CD4-positive, CD25-positive, alpha-beta regulatory T cell (primary cell): ENCODE results near the gene DPRX. TPM values are rescaled to one million over a fixed set of nuclear protein-coding genes. Genes with fewer than 3 reads are reported as not detected.

Source experiments
- polyA plus RNA-seq, 4 donors: library from polyadenylated mRNA; unstranded; fragments of 300-500 nt; fragmentation: Illumina TruSeq; gene quantifications; one replicate each; pipeline ENCODE4 v1.2.3, GENCODE V29; 2021
- total RNA-seq: library from RNA; stranded (reverse); gene quantifications from one replicate; pipeline ENCODE4 v1.2.3, GENCODE V29; 2022

Gene DPRX
- total and polyA plus RNA-seq, 5 donors from 2014 or later = not detected

Other genes starting within 250 kb of the DPRX start
- gene ZNF765, start 236.8 kb upstream of the DPRX start, total RNA-seq = 6.1 TPM
- gene ZNF765, start 236.8 kb upstream of the DPRX start, polyA plus RNA-seq = 10 to 100 TPM in 2 of 4 donors, 1 to 10 TPM in 2; 5.5 to 11.3 (median 8.5) TPM
- gene ZNF761, start 200.0 kb upstream of the DPRX start, total RNA-seq = 9.0 TPM
- gene ZNF761, start 200.0 kb upstream of the DPRX start, polyA plus RNA-seq = 10 to 100 TPM in 2 of 4 donors, 1 to 10 TPM in 2; 7.7 to 11.6 (median 10.0) TPM
- 2.4 TPM for gene ZNF813, start 164.3 kb upstream of the DPRX start, total RNA-seq
- gene ZNF813, start 164.3 kb upstream of the DPRX start, polyA plus RNA-seq = 1 to 10 TPM; 1.7 to 4.2 (median 2.7) TPM
- 504 TPM for gene ZNF331, start 93.9 kb upstream of the DPRX start, total RNA-seq
- gene ZNF331, start 93.9 kb upstream of the DPRX start, polyA plus RNA-seq = 10 to 100 TPM; 27.9 to 46.7 (median 38.3) TPM
- not detected for gene NLRP12, start 192.3 kb downstream of the DPRX start, total RNA-seq
- not detected for gene NLRP12, start 192.3 kb downstream of the DPRX start, polyA plus RNA-seq
- gene MYADM, start 235.9 kb downstream of the DPRX start, total RNA-seq = 280 TPM
- 10 to 100 TPM; 26.1 to 36.3 (median 35.5) TPM for gene MYADM, start 235.9 kb downstream of the DPRX start, polyA plus RNA-seq